HepG2 (cell line): ENCODE results near the gene PATL2. TPM values are rescaled to one million over a fixed set of nuclear protein-coding genes. Genes with fewer than 3 reads are reported as not detected.

ENCODE experiments used
- ARNT2 ChIP-seq: sonication (generic); formaldehyde crosslinking; IDR thresholded peaks from 2 replicates; pipeline ENCODE4 v1.8.0; 2022; ENCODE audit warnings: mild to moderate bottlenecking, low read depth, missing genetic modification reagents, moderate library complexity
- ELF3 ChIP-seq: IDR thresholded peaks from 2 replicates; pipeline ENCODE4 v1.6.1; 2016; ENCODE audit warnings: missing genetic modification reagents, missing compliant biosample characterization
- FOXO4 ChIP-seq: sonication (generic); formaldehyde crosslinking; conservative IDR thresholded peaks from 2 replicates; pipeline ENCODE4 v1.8.1; 2023; ENCODE audit warnings: missing genetic modification reagents
- IKZF4 ChIP-seq: sonication (generic); formaldehyde crosslinking; IDR thresholded peaks from 2 replicates; pipeline ENCODE4 v1.5.1; 2020; ENCODE audit warnings: borderline replicate concordance, mild to moderate bottlenecking, low read depth, missing genetic modification reagents; ENCODE audit errors: not compliant biosample characterization
- KAT8 ChIP-seq: IDR thresholded peaks from 2 replicates; pipeline ENCODE4 v1.6.1; 2016; ENCODE audit warnings: missing genetic modification reagents, missing compliant biosample characterization
- PHF21A ChIP-seq: sonication (generic); formaldehyde crosslinking; IDR thresholded peaks from 2 replicates; pipeline ENCODE4 v1.5.0; 2020; ENCODE audit warnings: mild to moderate bottlenecking, missing genetic modification reagents
- POGZ ChIP-seq: sonication (generic); formaldehyde crosslinking; IDR thresholded peaks from 2 replicates; pipeline ENCODE4 v1.4.0; 2020; ENCODE audit warnings: mild to moderate bottlenecking, missing genetic modification reagents
- ZMAT3 ChIP-seq: sonication (generic); formaldehyde crosslinking; conservative IDR thresholded peaks from 2 replicates; pipeline ENCODE4 v1.7.0; 2021; ENCODE audit warnings: missing genetic modification reagents
- ZMYM3 ChIP-seq: sonication (generic); formaldehyde crosslinking; IDR thresholded peaks from 2 replicates; pipeline ENCODE4 v1.5.1; 2020; ENCODE audit warnings: mild to moderate bottlenecking, missing genetic modification reagents
- ZNF121 ChIP-seq: sonication (generic); formaldehyde crosslinking; IDR thresholded peaks from 2 replicates; pipeline ENCODE4 v1.5.0; 2020; ENCODE audit warnings: mild to moderate bottlenecking, missing genetic modification reagents
- ZNF646 ChIP-seq: sonication (generic); formaldehyde crosslinking; IDR thresholded peaks from 2 replicates; pipeline ENCODE4 v1.9.0; 2021; ENCODE audit warnings: mild to moderate bottlenecking, missing genetic modification reagents
- polyA plus RNA-seq, 8 experiments: library from polyadenylated mRNA; depleted of rRNA in 3 of 8; stranded (reverse) in 7 of 8; unstranded in 1 of 8; fragments of >200 nt; fragmentation: Illumina TruSeq in 4 of 8; extraction: Trizol in 4 of 8; gene quantifications; 2 replicates each; pipeline versions ENCODE4 v1.2.1 to v1.2.3, GENCODE V29; 2011 to 2016; ENCODE audit warnings: low read depth in 4 of 8, missing spikeins in 1 of 8, mixed read lengths in 1 of 8; ENCODE audit not compliant: insufficient read depth in 1 of 8
- total RNA-seq, 5 experiments: library from RNA; depleted of rRNA; stranded (reverse); fragments of >200 nt; fragmentation: Illumina TruSeq; extraction: Trizol; gene quantifications; 2 replicates each; pipeline ENCODE4 v1.2.3, GENCODE V29; 2016; ENCODE audit warnings: low read depth in 1 of 5
- TF ChIP-seq, protein P1 (sequence below): IDR thresholded peaks from 2 replicates; pipeline ENCODE4 v1.6.1; 2018; ENCODE audit warnings: missing genetic modification reagents

The PATL2 gene
- total and polyA plus RNA-seq, 2 of the 13 experiments (the other 11 are each of a cell fraction or from before 2014, with no cell fraction given): 0.15 to 0.53 TPM

DNA sequence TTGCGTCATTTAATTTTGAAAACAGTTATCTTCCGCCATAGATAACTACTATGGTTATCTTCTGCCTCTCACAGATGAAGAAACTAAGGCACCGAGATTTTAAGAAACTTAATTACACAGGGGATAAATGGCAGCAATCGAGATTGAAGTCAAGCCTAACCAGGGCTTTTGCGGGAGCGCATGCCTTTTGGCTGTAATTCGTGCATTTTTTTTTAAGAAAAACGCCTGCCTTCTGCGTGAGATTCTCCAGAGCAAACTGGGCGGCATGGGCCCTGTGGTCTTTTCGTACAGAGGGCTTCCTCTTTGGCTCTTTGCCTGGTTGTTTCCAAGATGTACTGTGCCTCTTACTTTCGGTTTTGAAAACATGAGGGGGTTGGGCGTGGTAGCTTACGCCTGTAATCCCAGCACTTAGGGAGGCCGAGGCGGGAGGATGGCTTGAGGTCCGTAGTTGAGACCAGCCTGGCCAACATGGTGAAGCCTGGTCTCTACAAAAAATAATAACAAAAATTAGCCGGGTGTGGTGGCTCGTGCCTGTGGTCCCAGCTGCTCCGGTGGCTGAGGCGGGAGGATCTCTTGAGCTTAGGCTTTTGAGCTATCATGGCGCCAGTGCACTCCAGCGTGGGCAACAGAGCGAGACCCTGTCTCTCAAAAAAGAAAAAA, 1.4 kb upstream of the PATL2 start (continued):
- TF ChIP-seq, protein P1, sequence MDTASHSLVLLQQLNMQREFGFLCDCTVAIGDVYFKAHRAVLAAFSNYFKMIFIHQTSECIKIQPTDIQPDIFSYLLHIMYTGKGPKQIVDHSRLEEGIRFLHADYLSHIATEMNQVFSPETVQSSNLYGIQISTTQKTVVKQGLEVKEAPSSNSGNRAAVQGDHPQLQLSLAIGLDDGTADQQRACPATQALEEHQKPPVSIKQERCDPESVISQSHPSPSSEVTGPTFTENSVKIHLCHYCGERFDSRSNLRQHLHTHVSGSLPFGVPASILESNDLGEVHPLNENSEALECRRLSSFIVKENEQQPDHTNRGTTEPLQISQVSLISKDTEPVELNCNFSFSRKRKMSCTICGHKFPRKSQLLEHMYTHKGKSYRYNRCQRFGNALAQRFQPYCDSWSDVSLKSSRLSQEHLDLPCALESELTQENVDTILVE (CRISPR knock-in tag): no peak
- TF ChIP-seq PHF21A (CRISPR knock-in tag): 0 out of 2 replicates have a peak, but pooled peaks have one; percentile 35
- no peak; the same call in 1 of the 2 replicates for TF ChIP-seq KAT8 (CRISPR knock-in tag)
- 0 out of 2 replicates have a peak, but pooled peaks have one; percentile 58 for TF ChIP-seq FOXO4 (CRISPR knock-in tag)
- peak; percentile 55; the same call in 1 of the 2 replicates for TF ChIP-seq ZNF121 (CRISPR knock-in tag)
- no peak for TF ChIP-seq ZMAT3 (CRISPR knock-in tag)
- TF ChIP-seq ZMYM3: 0 out of 2 replicates have a peak, but pooled peaks have one; percentile 31
- TF ChIP-seq POGZ (CRISPR knock-in tag): peak; percentile 47; the same call in 1 of the 2 replicates
- TF ChIP-seq ZNF646: no peak
- TF ChIP-seq ARNT2 (CRISPR knock-in tag): 0 out of 2 replicates have a peak, but pooled peaks have one; percentile 2
- TF ChIP-seq IKZF4 (CRISPR knock-in tag): no peak
- 0 out of 2 replicates have a peak, but pooled peaks have one; percentile 35 for TF ChIP-seq ELF3
